ENCODE measurements around the gene PRDM16. TPM values are rescaled to one million over a fixed set of nuclear protein-coding genes. Genes with fewer than 3 reads are reported as not detected.

PRDM16 gene
- total RNA-seq, 2 donors from 2014 or later = 0.79 to 6.1 TPM

- no peak for DNase-seq
- Histone ChIP-seq H3K4me1 (no peaks in the 10 kb centered on the region), H3K4me3 (no peak overlapping the region), H3K36me3 (no peaks in the 10 kb centered on the region), H3K9me3 (no peaks in the 10 kb centered on the region), H3K27me3 (no peaks in the 10 kb centered on the region), H3K27ac (no peak overlapping the region), H3K9ac (ENCODE audit: low read depth in 2 of 2, low read length in 2 of 2) (no peak overlapping the region)
- intact Hi-C loops (cut with DNase I) = no loop called here
- TF ChIP-seq CTCF (IDR thresholded peaks at IDR 0.05) = no peak
Observed at GRCh38 chr1:3370856-3371703, 302.1 kb downstream of the PRDM16 start.

GRCh38 chr1:3372317-3372716, 303.3 kb downstream of the PRDM16 start:
- no peak for TF ChIP-seq CTCF (IDR thresholded peaks at IDR 0.05)
- intact Hi-C loops (cut with DNase I) = no loop called here
- Histone ChIP-seq H3K36me3 (no peaks in the 10 kb centered on the region), H3K4me3 (no peak overlapping the region), H3K9ac (ENCODE audit: low read depth in 2 of 2, low read length in 2 of 2) (no peak overlapping the region), H3K27me3 (no peaks in the 10 kb centered on the region), H3K27ac (no peak overlapping the region), H3K4me1 (no peaks in the 10 kb centered on the region), H3K9me3 (no peaks in the 10 kb centered on the region)
- no peak for DNase-seq

GRCh38 chr1:3373175-3373574, 304.2 kb downstream of the PRDM16 start:
- intact Hi-C loops (cut with DNase I) = no loop called here
- TF ChIP-seq CTCF (IDR thresholded peaks at IDR 0.05) = no peak

GRCh38 chr1:3373700-3374405, 304.9 kb downstream of the PRDM16 start:
- H3K36me3 ChIP-seq = no peaks in the 10 kb centered on the region
- H3K9me3 ChIP-seq = no peaks in the 10 kb centered on the region
- no peak overlapping the region for H3K9ac ChIP-seq (ENCODE audit: low read depth in 2 of 2, low read length in 2 of 2)
- H3K27me3 ChIP-seq = no peaks in the 10 kb centered on the region
- no peak overlapping the region for H3K27ac ChIP-seq
- DNase-seq = no peak
- TF ChIP-seq CTCF (IDR thresholded peaks at IDR 0.05) = no peak
- intact Hi-C loops (cut with DNase I) = no loop called here
- no peaks in the 10 kb centered on the region for H3K4me1 ChIP-seq
- H3K4me3 ChIP-seq = no peak overlapping the region

More at GRCh38 chr1:3373175-3373574, 304.2 kb downstream of the PRDM16 start:
- no peaks in the 10 kb centered on the region for H3K36me3 ChIP-seq
- no peaks in the 10 kb centered on the region for H3K27me3 ChIP-seq
- DNase-seq = no peak
- H3K4me1 ChIP-seq = no peaks in the 10 kb centered on the region
- no peaks in the 10 kb centered on the region for H3K9me3 ChIP-seq
- no peak overlapping the region for H3K27ac ChIP-seq
- H3K4me3 ChIP-seq = no peak overlapping the region
- H3K9ac ChIP-seq (ENCODE audit: low read depth in 2 of 2, low read length in 2 of 2) = no peak overlapping the region

- H3K36me3 ChIP-seq = no peaks in the 10 kb centered on the region
- no peak for TF ChIP-seq CTCF (IDR thresholded peaks at IDR 0.05)
- H3K27ac ChIP-seq = no peak overlapping the region
- H3K27me3 ChIP-seq = no peaks in the 10 kb centered on the region
- intact Hi-C loops (cut with DNase I) = no loop called here
- no peak overlapping the region for H3K9ac ChIP-seq (ENCODE audit: low read depth in 2 of 2, low read length in 2 of 2)
- no peak overlapping the region for H3K4me3 ChIP-seq
- H3K4me1 ChIP-seq = no peaks in the 10 kb centered on the region
- no peak for DNase-seq
- H3K9me3 ChIP-seq = no peaks in the 10 kb centered on the region
Observed at GRCh38 chr1:3375245-3375644, 306.2 kb downstream of the PRDM16 start.

All from colonic mucosa (tissue), 4 donors.